Testis (tissue), 3 donors: Measurements from ENCODE around the gene UBA52. TPM values are rescaled to one million over a fixed set of nuclear protein-coding genes. Genes with fewer than 3 reads are reported as not detected.

Experiments
- DNase-seq: peaks from one replicate; pipeline ENCODE4 v3.0.0-alpha.2; 2019
- H3K27ac ChIP-seq, 2 donors: fragments of 200-600 bp; sonication (generic); one replicate each; pipeline ENCODE4 v1.5.1; 2019
- H3K27me3 ChIP-seq: fragments of 200-600 bp; sonication (generic); one replicate; pipeline ENCODE4 v1.5.1; 2019
- H3K36me3 ChIP-seq: fragments of 200-600 bp; sonication (generic); one replicate; pipeline ENCODE4 v1.5.1; 2017; ENCODE audit warnings: low read depth; ENCODE audit errors: missing control alignments
- H3K4me1 ChIP-seq: fragments of 200-600 bp; sonication (generic); one replicate; pipeline ENCODE4 v1.5.1; 2019
- H3K4me3 ChIP-seq, 2 donors: fragments of 200-600 bp; sonication (generic); one replicate each; pipeline ENCODE4 v1.5.1; 2017 to 2019
- H3K9me3 ChIP-seq: fragments of 200-600 bp; sonication (generic); one replicate; pipeline ENCODE4 v1.5.1; 2017
- CTCF ChIP-seq, 3 experiments: fragments of 450-650 bp in 2 of 3; fragments of 200-600 bp in 1 of 3; sonication (generic) in 1 of 3; IDR thresholded peaks; one replicate each; pipeline ENCODE4 v1.5.1; 2016 to 2019; ENCODE audit warnings: antibody characterized with exemption in 3 of 3, mild to moderate bottlenecking in 2 of 3, moderate library complexity in 1 of 3
- POLR2A ChIP-seq: fragments of 450-650 bp; IDR thresholded peaks from one replicate; pipeline ENCODE4 v1.6.1; 2017; ENCODE audit warnings: antibody characterized with exemption, mild to moderate bottlenecking, moderate library complexity
- WGBS, 2 donors: methylation state at CpG; one replicate each; pipeline ENCODE4 v1.1.5; 2018; 5-methylcytosine and 5-hydroxymethylcytosine counted together
- intact Hi-C: fragments of 100-400 bp; cut with DNase I; formaldehyde crosslinking; loops from one replicate; pipeline ENCODE4 v1.15.1; 2023; ENCODE audit warnings: low total_unique reads
- polyA plus RNA-seq: library from polyadenylated mRNA; stranded (reverse); fragments of 350-450 nt; fragmentation: Illumina TruSeq; extraction: RNeasy Lipid Tissue Mini Kit (QIAGEN cat#74804); gene quantifications from one replicate; pipeline ENCODE4 v1.2.3, GENCODE V29; 2014; ENCODE audit warnings: low read depth, low replicate concordance; ENCODE audit not compliant: insufficient read depth
- total RNA-seq, 2 donors: library from RNA; depleted of rRNA; stranded (reverse); fragments of >200 nt; gene quantifications; one replicate each; pipeline ENCODE4 v1.2.3, GENCODE V29; 2016

UBA52 gene
- total and polyA plus RNA-seq, 3 donors from 2014 or later, result 475 to 1,038 (median 508) TPM

- Histone ChIP-seq H3K4me3 (no peak overlapping the region), H3K36me3 (no peaks in the 10 kb centered on the region), H3K27me3 (no peaks in the 10 kb centered on the region), H3K4me1 (peaks cover 13% of the 10 kb centered on the region), H3K9me3 (no peaks in the 10 kb centered on the region), H3K27ac (peak overlapping the region in 1 of 2 donors; percentile 91)
- intact Hi-C loops, result no loop called here
- DNase-seq, result peak; percentile 55
- WGBS, 2 donors, result 71 to 75% methylated on average over 19 to 21 of the region's 21 CpGs
- no peak for TF ChIP-seq POLR2A
- TF ChIP-seq CTCF (IDR thresholded peaks at IDR 0.05), result no peak
These were observed 30.2 kb upstream of the UBA52 start for GRCh38 chr19:18541258-18541991.

- Histone ChIP-seq H3K27me3 (no peaks in the 10 kb centered on the region), H3K36me3 (no peaks in the 10 kb centered on the region), H3K4me3 (peak overlapping the region; percentile 78 to 79), H3K4me1 (peaks cover 13% of the 10 kb centered on the region), H3K27ac (peak overlapping the region; percentile 91 to 92), H3K9me3 (no peaks in the 10 kb centered on the region)
- intact Hi-C loops, result no loop called here
- TF ChIP-seq CTCF (IDR thresholded peaks at IDR 0.05), result no peak
- TF ChIP-seq POLR2A, result no peak
- no peak for DNase-seq
- WGBS, 2 donors, result 13 to 20% methylated on average over 11 of the region's 11 CpGs
These were observed 29.4 kb upstream of the UBA52 start for GRCh38 chr19:18541992-18542940.

- H3K36me3 ChIP-seq, result no peaks in the 10 kb centered on the region
- H3K9me3 ChIP-seq, result no peaks in the 10 kb centered on the region
- DNase-seq, result peak; percentile 96
- no peak for TF ChIP-seq CTCF (IDR thresholded peaks at IDR 0.05)
- TF ChIP-seq POLR2A, result no peak
- intact Hi-C loops, result no loop called here
- WGBS, 2 donors, result 1 to 3% methylated on average over 18 to 39 of the region's 86 CpGs
- H3K4me1 ChIP-seq, result peaks cover 13% of the 10 kb centered on the region
- H3K4me3 ChIP-seq, result peak within 1 kb of the TSS; percentile 78 to 79
- H3K27ac ChIP-seq, result peak within 1 kb of the TSS; percentile 91 to 92
- H3K27me3 ChIP-seq, result no peaks in the 10 kb centered on the region
These were observed 28.5 kb upstream of the UBA52 start, which contains the start of gene FKBP8 for GRCh38 chr19:18542941-18543813. Gene FKBP8 (minus strand): TSS chr19:18543573. CDS start chr19:18541970, 1,603 bp downstream.

GRCh38 chr19:18543814-18544475 is 27.7 kb upstream of the UBA52 start:
- Histone ChIP-seq H3K4me3 (peak overlapping the region; percentile 78 to 79), H3K27me3 (no peaks in the 10 kb centered on the region), H3K4me1 (peaks cover 13% of the 10 kb centered on the region), H3K36me3 (no peaks in the 10 kb centered on the region), H3K27ac (peak overlapping the region; percentile 91 to 92), H3K9me3 (no peaks in the 10 kb centered on the region)
- 5 to 8% methylated on average over 8 to 12 of the region's 12 CpGs for whole genome bisulfite sequencing, 2 donors
- intact Hi-C loops, result no loop called here
- peak; percentile 48 for DNase-seq
- no peak for TF ChIP-seq POLR2A
- no peak for TF ChIP-seq CTCF (IDR thresholded peaks at IDR 0.05)
